Endothelial cell of umbilical vein (primary cell): ENCODE results near the gene C5.

ENCODE experiments used
- CTCF ChIP-seq, 2 donors: IDR thresholded peaks; 1 replicate in 1 of 2; 2 replicates in 1 of 2; pipeline ENCODE4 v1.5.1; 2011; ENCODE audit warnings: low read length in 2 of 2, mild to moderate bottlenecking in 2 of 2, moderate library complexity in 2 of 2, control low read depth in 1 of 2, inconsistent platforms in 1 of 2, low read depth in 1 of 2; ENCODE audit not compliant: insufficient read depth in 1 of 2; ENCODE audit errors: extremely low read depth in 1 of 2
- EZH2 ChIP-seq: IDR thresholded peaks from 2 replicates; pipeline ENCODE4 v1.6.1; 2012; ENCODE audit warnings: borderline replicate concordance, low read depth, mild to moderate bottlenecking, moderate library complexity, low read length, inconsistent platforms; ENCODE audit not compliant: severe bottlenecking
- MAX ChIP-seq: IDR thresholded peaks from 2 replicates; pipeline ENCODE4 v1.6.1; 2011; ENCODE audit not compliant: insufficient read depth, insufficient read length
- MYC ChIP-seq: IDR thresholded peaks from one replicate; pipeline ENCODE4 v1.6.1; 2011; ENCODE audit warnings: mild to moderate bottlenecking, low read depth, low read length
- POLR2A ChIP-seq: IDR thresholded peaks from 2 replicates; pipeline ENCODE4 v1.6.1; 2012; ENCODE audit warnings: low read depth, mild to moderate bottlenecking, control low read depth, low read length
- POLR2AphosphoS5 ChIP-seq: IDR thresholded peaks from 2 replicates; pipeline ENCODE4 v1.6.1; 2012; ENCODE audit warnings: low read depth, mild to moderate bottlenecking, control low read depth, low read length, moderate library complexity; ENCODE audit not compliant: insufficient read depth

GRCh38 chr9:120923620-120924328, 126.3 kb downstream of the C5 start:
- TF ChIP-seq POLR2A (no peak), CTCF (IDR thresholded peaks at IDR 0.05; ENCODE audit: extremely low read depth in 1 of 2, insufficient read depth in 1 of 2, low read depth in 1 of 2, low read length in 2 of 2) (no peak), MYC (no peak), EZH2 (no peak), MAX (no peak), POLR2AphosphoS5 (no peak)
